ENCODE measurements around the gene ZXDC.
A peak's percentile ranks its signal among the peaks of the same experiment; 100 is the strongest.

The ZXDC gene

GRCh38 chr3:126472277-126473006 lies 3.2 kb downstream of the ZXDC start:
- DNase-seq, result peak; percentile 22

- DNase-seq, result no peak
Measured at GRCh38 chr3:126469479-126469878, 6.2 kb downstream of the ZXDC start.

GRCh38 chr3:126468028-126468891 lies 7.4 kb downstream of the ZXDC start:
- DNase-seq, result no peak

- DNase-seq, result no peak
Measured at GRCh38 chr3:126467611-126467955, 8.1 kb downstream of the ZXDC start.

- DNase-seq, result no peak
Measured at GRCh38 chr3:126466886-126467610, 8.6 kb downstream of the ZXDC start.

- DNase-seq, result no peak
Measured at GRCh38 chr3:126465928-126466544, 9.7 kb downstream of the ZXDC start.

- no peak for DNase-seq
Measured at GRCh38 chr3:126464997-126465396, 10.7 kb downstream of the ZXDC start.

GRCh38 chr3:126464494-126464893 lies 11.2 kb downstream of the ZXDC start:
- DNase-seq, result no peak

- DNase-seq, result no peak
Measured at GRCh38 chr3:126464093-126464492, 11.6 kb downstream of the ZXDC start.

- no peak for DNase-seq
Measured at GRCh38 chr3:126463521-126463920, 12.2 kb downstream of the ZXDC start.

- no peak for DNase-seq
Measured at GRCh38 chr3:126461450-126462070, 14.1 kb downstream of the ZXDC start.

- no peak for DNase-seq
Measured at GRCh38 chr3:126460381-126460780, 15.3 kb downstream of the ZXDC start.

GRCh38 chr3:126459763-126460127 lies 15.9 kb downstream of the ZXDC start:
- DNase-seq, result no peak

GRCh38 chr3:126459111-126459762 lies 16.5 kb downstream of the ZXDC start:
- no peak for DNase-seq

- no peak for DNase-seq
Measured at GRCh38 chr3:126456766-126457388, 18.8 kb downstream of the ZXDC start.

- no peak for DNase-seq
Measured at GRCh38 chr3:126456211-126456610, 19.5 kb downstream of the ZXDC start.

- DNase-seq, result no peak
Measured at GRCh38 chr3:126454437-126455198, 21.1 kb downstream of the ZXDC start.

GRCh38 chr3:126454025-126454424 lies 21.7 kb downstream of the ZXDC start:
- no peak for DNase-seq

GRCh38 chr3:126452213-126452612 lies 23.5 kb downstream of the ZXDC start:
- DNase-seq, result no peak

- no peak for DNase-seq
Measured at GRCh38 chr3:126451511-126451910, 24.2 kb downstream of the ZXDC start.

- no peak for DNase-seq
Measured at GRCh38 chr3:126450744-126451143, 24.9 kb downstream of the ZXDC start.

Measured in CD4-positive, alpha-beta T cell treated with Interleukin-12 subunit alpha and Interleukin-12 subunit beta, for 1 hour (primary cell).